GM19438 (cell line): ENCODE data around the gene PTPN7.
A peak's percentile ranks its signal among the peaks of the same experiment; 100 is the strongest.
"Not testable (repeated sequence)": the region's sequence is repeated elsewhere in the genome, so short reads cannot be mapped to it uniquely, and the experiment has no call there.

Experiments
- ATAC-seq: cut with Tn5 transposase; IDR thresholded peaks from one replicate; pipeline ENCODE4 v1.9.1; 2021; ENCODE audit warnings: low read depth; ENCODE audit not compliant: unreplicated experiment

PTPN7 gene

DNA sequence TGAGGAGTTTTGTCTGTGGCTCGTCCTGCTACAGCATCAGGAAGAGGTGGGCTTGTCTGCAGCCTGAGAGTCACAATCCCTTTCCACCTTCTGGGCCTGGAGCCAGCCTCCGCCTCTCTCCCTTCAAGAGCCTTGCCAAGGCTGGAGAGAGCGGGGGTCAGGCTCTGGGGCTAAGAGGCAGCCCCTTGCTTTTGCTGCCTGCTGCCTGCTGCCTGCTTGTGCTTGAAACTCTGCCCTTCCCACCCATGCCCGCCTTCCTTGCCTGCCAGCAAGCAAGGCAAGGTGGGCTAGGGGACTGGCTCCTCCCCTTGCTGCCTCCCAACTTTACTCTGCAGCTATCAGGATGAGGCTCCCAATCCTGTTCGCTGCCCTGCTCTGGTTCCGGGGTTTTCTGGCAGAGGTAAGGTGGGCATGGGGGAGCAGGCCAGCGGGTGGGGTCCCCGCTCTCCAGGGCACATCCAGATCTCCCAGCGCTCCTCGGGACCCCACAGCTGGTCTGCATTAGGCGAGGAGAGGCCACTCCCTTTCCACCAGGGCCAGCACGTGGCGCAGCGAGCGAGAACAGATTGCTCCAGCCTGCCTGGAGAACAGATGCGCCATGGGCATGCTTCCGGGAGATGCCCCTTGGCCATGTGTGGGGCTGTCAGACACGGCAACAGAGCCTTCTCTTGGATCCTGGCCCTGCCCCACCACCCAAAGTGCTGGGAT, 7.5 kb upstream of the PTPN7 start:
- no peak for ATAC-seq

DNA sequence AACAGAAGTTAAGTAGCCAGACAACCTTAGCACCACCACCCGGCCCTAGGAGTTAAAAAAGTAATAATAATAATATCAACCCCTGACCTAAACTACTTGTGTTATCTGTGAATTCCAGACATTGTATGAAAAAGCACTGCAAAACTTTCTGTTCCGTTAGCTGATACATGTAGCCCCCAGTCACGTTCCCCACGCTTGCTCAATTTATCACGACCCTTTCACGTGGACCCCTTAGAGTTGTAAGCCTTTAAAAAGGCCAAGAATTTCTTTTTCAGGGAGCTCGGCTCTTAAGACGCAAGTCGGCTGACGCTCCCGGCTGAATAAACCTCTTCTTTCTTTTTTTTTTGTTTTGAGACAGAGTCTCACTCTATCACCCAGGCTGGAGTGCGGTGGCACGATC, 6.7 kb upstream of the PTPN7 start:
- not testable (repeated sequence) for ATAC-seq

DNA sequence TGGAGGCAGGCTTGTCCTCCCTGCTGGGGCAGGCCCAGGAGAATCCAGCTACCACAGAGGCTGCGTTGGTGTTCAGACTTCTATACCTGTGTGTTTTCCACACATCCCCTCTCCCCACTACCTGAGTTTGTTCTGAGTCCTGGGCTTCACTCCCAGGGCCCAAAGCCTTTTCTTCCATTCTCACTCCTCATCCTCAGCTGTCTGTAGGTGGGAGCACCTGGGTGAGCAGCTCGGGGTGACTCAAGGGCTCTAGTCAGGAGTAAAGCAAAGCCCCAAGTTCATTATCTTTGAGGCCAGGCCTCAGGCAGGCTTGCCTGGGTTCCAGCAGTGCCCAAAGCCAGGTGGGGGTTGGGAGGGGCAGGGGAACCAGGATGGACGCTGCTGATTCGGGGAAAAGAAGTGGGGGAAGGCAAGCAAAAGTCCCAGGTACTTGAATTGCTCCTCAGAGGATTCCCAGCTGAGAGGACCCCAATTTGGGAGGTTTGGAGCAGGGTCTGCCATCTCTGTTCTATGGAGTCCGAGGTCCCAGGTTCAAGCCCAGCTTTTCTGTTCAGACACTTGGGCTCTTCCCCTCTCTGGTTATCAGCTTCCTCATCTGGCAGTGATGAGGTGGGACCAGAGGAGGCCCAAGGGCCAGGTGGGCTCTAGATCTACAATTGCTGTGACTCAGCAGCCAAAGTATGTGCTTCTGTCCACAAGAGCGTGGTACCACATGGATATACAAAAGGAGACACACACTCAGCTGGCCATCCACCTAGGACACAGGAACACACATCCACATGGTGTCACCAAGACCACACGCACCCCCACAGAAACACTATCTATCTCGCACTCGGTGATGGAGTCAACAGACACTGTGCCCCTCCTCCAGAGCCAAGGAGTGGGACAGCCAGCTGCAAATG, 5.8 kb upstream of the PTPN7 start:
- ATAC-seq, result no peak

DNA sequence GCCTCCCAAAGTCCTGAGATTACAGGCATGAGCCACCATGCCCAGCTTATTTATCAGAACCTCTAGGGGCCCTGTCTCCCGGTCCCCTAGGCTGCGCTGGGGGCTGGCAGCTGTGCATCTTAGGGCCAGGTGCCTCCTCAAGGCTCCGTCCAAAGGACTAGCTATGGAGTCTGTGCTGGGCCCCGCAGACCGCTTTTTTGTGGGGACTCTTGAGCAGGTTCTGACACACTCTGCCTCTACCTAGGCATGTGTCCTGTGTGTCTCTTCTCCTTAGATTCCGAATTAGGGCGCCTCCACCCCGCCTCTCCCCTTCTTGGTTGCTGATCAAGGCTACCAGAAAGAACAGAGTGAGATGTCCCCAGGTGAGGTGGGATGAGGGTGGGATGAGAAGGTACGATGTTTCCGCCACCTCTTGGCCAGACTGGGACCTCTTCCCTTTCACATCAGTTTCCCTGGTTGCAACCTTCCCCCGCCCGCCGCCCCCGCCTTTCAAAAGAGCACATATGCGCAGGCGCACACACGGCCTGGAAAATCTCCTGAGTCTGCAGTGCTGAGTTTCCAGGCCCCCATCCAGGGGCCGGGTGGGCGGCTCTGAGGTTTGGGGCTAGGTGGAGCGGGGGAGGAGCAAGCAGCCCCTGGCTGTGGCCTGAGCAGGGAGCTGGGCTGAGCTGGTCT, 5.0 kb upstream of the PTPN7 start:
- ATAC-seq, result no peak

DNA sequence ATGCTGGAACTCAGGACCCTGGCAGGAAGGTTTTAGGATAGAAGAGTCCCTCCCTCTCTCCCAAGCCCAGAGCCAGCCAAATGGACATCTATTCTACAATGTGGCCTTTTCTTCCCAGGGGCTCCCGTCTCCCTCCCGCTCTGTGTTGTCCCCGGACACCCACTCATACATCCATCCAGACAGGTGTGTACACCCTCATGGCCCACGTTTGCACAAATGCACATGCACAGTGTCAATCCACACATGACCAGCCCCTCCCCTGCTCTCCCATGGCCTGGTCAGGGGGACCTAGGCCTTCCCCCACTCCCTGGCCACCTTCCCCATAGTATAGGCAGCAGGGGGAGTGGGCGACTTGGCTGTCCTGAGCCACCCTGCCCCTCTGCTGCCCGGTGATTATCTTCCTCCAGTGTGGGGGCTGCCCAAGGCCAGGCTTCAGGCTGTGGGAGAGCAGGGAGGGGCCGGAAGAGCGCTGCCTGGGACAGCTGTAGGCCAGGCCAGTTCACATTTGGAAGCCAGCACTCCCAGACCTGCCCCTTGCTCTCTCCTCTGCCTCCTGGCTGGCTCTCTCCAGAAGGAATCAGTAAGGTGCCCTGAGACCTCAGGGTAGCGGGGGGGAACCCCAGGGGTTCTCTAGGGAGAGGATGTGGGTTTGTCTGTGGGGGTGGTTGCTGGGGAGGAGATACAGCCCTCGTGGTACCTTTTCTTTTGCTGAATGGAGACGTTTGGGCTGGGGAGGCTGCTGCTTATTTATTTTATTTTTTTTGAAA, 4.1 kb upstream of the PTPN7 start:
- ATAC-seq, result peak; percentile 52

DNA sequence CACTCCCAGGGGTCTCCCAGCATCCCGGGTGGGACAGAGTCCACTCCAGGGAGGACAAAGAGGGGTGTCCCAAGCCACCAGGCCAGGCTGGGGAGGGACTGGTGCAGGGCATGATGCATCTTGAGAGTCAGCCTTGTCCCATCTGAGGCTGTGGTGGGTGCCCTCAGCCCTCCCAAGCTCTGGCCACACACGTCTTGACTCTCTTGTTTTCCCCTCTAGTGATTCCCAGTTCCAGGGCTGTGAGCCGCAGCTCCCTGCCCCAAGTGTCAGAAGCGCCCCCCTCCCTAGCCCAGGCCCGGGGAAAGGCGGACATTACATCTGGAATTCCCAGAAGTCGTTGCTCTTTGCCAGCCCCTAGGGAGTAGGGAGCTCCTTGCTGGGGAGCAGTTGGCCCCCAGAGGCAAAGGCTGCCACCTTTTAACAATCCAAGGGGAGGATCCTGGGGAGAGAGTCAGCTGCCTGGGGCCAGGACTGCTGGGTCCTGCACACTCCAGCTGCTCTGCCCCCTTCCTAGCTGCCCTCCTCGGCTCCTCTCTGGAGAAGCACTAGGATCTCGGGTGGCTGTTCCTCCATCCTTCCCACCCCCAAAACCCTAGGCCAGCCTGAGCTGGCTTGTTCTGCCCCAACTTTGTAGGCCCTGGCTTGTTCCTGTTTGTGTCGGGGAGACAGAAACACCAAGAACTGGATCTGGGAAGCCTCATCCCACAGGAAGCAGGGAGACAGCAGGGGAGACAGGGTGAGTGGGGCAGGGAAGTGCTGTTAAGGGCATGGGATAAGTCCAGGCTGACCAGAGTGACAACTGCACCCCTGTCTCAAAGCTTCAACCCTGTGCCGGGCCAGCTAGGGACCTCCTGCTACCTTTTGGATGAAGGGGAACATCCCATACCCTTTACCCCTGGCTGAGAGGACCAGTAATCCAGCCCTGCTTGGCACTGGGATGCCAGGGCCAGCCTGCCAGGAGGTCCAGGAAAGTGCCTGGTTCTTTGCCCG, 3.2 kb upstream of the PTPN7 start:
- no peak for ATAC-seq

DNA sequence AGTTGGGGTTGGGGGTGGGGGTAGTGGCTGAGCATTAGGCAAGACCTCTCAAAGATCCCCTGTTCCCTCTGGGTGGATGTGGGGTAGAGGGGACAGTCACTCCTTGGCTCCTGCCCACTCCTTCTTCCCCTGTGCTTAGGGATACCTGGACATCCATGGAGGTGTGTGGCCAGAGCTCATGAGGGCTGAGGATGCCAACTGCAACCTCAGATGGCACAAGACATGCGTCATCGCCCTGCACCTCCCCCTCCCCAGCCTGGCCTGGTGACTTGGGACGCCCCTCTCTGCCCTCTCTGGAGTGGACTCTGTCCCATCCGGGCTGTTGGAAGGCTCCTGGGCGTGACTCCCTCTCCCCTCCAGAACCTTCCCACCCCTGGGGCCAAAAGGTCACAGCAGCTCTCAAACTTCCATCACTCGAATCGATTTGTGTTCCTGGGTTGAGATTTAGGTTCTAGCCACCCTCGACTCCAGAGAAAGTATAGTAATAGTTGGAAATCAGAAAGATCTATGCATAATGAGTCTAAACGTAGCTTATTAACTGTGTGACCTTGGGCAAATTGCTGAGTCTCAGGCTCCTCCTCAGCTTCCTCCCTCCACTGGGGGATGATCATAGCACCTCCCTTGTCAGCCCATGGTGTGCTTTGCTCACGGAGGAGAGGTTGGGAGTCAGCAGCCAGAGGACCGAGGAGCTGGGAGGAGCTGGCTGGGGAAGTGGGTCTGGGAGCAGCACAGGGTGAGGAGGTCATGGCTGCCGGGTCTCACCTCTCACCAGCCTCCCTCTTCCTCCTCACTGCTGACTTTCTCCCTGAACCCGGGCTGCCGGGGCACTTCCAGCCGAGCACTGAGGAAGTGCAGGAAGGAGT, 2.2 kb upstream of the PTPN7 start:
- no peak for ATAC-seq

DNA sequence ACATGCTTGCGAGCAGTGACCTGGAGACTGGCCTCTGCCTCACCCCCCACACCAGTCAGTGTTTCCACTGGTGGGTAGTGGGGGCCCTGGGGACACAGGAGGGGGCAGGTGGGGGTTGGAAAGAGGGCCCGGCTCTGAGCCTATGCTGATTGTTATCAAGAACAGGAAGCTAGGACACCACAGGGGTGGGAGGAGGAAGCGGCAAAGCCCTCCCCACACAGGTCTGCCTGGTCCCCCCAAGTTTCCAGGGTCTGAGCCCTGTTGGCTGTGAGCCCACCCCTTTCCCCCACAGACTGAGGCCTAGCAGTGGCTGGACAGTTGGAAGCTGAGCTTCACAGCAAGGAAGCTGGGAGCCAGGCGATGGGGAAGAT, 1.6 kb upstream of the PTPN7 start:
- no peak for ATAC-seq

DNA sequence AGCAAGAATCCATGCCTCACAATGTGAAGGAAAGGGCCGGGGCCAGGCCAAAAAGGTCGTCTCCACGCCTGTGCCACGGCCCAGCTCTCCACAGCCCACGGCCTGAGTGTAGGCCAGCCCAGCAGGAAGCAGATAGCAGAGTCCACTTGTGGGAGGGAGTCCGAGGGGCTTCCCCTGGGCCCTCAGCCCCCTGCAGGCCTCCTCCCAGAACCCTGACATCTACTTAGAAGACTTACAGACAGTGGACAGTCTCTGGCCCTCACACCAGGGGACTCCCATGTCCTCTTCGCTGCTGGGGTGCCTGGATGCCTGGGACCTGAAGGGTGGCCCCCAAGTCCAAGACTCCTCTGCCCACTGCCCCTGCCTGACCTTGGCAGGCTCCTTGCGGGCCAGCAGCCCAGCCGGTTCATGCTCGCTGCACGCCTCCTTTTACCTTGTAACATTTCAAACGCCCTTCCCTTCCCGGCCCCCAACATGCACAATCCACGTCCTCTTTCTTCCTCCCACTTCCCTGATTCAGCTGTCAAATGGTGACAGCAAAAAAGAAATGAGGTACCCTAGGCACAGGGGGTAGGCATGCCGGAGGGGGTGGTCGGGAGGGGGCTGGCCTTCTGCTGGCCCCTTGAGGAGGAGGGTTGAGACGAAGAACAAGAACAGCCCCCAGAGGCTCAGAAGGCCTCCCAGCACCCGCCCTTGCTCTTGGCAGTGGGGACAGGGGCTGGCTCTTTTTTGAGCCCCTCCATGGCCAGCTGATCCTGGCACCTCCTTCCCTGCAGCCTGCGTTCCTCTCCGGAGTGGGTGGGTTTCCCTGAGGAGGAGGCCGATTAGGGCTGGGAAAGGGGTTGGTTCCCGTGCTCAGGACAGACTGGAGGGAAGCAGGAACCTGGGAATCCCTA, 997 bp upstream of the PTPN7 start:
- no peak for ATAC-seq

DNA sequence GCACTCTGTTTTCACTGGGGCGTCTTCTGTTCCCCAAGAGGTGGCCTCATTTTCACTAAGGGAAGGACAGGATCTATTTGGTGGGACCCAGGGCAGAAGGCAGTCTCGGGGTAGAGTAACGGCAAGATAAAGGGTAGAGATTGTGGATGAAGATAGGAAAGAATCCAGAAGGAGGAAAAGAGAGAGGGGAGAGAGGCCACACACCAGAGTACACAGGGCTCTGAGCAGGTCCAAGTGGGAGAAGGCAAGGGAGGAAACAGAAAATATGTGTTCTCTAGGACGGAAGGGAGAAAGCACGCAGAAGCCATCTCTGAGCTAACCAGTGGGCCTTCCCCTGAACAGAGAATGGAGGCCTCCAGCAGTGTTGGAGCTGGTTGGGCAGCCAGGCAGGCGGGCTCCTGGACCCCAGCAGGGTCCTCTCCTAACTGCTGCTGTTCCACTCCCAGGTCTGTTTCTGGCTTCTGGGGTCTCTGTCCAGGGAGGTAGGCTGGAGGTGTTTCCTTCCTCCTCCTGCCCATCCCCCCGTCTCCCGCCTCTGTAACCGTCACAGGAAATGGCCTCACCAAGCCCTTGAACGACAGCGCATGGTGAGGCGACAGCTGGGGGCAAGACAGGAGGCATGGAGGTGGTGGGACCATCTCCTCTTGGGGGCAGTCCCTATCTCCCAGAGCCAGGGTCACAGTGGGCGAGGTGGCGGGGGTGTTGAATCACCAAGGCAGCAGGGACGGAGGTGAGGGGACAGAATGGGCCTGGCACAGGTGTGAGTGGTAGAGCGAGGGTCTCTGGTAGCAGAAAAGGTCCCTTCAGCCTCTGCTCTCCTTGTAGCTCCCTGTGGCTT, 649 bp downstream of the PTPN7 start:
- ATAC-seq, result no peak

DNA sequence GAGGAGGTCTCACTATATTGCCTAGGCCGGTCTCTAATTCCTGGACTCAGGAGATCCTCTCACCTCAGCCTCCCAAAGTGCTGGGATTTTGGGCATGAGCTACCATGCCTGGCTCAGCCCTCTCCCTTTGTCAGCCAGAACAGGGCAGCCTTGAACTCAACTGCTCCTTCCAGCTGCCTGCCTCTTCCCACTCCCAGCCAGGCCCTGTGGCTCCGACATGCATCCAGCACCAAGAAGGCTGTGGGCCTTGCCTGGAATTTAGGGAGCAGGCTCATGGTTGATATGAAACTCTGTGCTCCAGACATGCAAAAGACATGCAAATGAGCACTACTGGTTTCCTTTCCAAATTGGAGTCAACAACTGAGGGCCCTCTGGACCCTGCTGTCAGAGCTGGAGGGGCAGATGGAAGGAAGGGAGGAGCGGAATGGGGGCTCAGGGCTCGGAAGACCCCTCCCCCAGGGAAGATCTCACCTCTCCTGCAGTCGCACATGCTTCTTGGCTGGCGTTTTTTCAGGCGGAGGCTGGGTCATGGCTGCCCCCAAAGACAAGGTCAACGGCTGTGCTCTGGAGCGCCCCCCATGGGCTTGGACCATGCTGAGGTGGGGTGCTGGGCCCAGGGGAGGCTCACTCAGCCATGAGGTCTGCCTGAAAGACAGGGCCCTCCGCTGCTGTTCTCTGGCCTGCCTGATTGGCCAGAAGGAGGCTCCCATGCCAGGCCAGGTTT, 1.4 kb downstream of the PTPN7 start:
- no peak for ATAC-seq

DNA sequence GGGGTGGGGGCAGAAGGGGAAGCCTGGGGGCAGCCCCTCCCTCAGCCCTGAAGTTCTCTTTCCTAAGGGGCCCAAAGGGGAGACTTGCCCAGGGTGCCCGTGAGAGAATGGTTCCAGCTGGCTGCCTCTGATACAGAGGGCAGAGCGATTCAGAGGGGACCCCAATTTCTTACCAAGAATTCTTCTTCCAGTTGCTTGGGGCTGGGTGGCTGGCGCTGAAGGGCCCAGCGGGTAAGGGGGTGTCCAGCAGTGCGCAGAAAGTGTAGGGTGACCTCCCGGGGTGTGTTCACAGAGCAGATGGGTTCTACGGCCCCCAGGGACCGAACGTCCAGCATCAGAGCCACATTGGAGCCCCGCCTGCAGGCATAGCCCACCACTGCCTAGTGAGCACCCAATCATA, 2.5 kb downstream of the PTPN7 start:
- ATAC-seq, result no peak

DNA sequence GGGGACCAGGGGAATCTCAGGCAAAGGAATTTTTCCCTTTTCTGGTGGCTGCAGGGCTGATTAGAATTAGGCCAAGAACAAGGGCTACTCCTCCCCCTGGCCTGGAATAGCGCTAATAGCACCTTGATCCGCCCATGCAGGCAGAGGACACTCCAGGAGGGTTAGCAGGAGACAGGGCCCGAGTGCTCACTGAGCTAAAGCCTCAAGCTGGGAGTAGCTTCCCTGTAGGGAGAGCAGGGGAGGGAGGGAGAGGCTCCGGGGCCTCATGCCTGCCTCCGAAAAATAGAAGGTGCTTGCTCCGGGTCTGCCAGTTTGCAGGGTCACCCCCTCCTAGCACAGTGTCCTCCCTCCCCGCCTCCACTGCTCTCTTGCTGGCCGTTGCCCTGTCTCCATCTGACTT, 3.8 kb downstream of the PTPN7 start:
- ATAC-seq, result no peak

DNA sequence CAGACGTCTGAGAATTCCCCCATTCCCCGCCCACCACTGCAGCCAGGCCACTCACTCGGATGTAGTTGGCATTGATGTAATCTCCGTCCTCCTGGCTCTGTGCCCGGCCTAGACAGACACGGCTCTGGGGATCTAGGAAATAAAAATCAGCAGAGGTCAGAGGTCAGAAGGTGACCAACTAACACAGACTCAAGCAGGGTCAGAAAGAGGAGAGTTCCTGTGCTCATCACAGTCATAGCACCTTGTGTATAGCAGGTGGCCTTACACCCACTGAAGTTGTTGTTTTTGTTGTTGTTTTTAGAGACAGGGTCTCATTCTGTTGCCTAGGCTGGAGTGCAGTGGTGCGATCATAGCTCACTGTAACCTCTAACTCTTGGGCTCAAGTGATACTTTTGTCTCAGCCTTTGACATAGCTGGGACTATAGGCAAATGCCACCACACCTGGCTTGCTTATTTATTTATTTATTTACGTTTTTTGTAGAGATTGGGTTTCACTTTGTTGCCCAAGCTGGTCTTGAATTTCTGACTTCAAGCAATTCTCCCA, 4.9 kb downstream of the PTPN7 start:
- ATAC-seq, result no peak

DNA sequence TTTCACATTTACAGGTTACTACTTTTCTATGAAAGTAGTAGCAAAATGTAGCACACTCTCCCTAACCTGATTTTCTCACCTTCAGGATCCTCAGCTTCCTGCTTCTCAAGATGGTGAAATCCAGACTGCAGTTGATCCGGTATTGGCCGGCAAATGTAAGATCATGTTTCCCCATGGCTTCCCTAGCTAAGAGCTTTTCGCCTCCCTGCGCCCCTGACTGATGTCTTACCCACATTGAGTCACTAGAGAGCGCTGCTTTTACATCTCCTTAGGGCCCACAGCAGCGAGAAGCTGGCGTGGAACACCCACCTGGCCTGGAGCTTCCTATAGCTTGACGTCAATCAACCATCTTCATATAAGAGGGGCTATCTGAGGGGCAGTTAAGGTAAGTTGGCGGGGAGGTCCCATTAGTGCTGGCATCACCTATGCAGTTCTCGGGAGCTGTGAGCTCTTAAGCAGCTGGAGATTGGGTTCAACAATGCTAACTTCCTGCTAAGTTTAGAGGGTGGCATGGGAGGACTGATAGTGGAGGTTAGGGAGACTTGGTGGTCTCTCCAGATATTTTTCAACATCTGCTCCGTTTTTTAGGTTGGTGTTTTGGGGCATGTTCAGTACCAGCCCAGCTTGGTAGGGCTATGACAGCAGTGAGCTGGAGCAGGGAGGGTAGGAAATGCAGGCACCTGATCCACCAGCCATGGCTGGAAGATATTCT, 5.5 kb downstream of the PTPN7 start:
- ATAC-seq, result no peak
